H9 (cell line): ENCODE data around the gene C17orf78. TPM values are rescaled to one million over a fixed set of nuclear protein-coding genes. Genes with fewer than 3 reads are reported as not detected.

Source experiments
- DNase-seq: peaks from one replicate; pipeline ENCODE4 v3.0.0-alpha.2; 2017
- H2AFZ ChIP-seq: one replicate; pipeline ENCODE4 v1.6.1; 2013; ENCODE audit warnings: mild to moderate bottlenecking, low read length, control low read depth, moderate library complexity
- H2AK5ac ChIP-seq: 2 replicates; pipeline ENCODE4 v1.6.1; 2013; ENCODE audit warnings: low read length, control low read depth, mixed read lengths; ENCODE audit not compliant: insufficient read length
- H2BK120ac ChIP-seq: one replicate; pipeline ENCODE4 v1.6.1; 2013; ENCODE audit warnings: low read depth, mild to moderate bottlenecking, low read length, control low read depth, inconsistent platforms; ENCODE audit not compliant: poor library complexity, severe bottlenecking
- H2BK12ac ChIP-seq: 2 replicates; pipeline ENCODE4 v1.6.1; 2013; ENCODE audit warnings: low read length, control low read depth, mixed read lengths, low read depth; ENCODE audit not compliant: insufficient read length
- H2BK15ac ChIP-seq: 2 replicates; pipeline ENCODE4 v1.6.1; 2013; ENCODE audit warnings: low read depth, low read length, control low read depth
- H2BK20ac ChIP-seq: one replicate; pipeline ENCODE4 v1.6.1; 2013; ENCODE audit warnings: low read depth, mild to moderate bottlenecking, low read length, control low read depth, inconsistent platforms; ENCODE audit not compliant: poor library complexity, severe bottlenecking
- H2BK5ac ChIP-seq: 2 replicates; pipeline ENCODE4 v1.6.1; 2013; ENCODE audit warnings: low read length, control low read depth, mixed read lengths; ENCODE audit not compliant: insufficient read length
- H3K14ac ChIP-seq: 2 replicates; pipeline ENCODE4 v1.6.1; 2013; ENCODE audit warnings: low read length, control low read depth; ENCODE audit not compliant: insufficient read depth
- H3K18ac ChIP-seq: 2 replicates; pipeline ENCODE4 v1.6.1; 2013; ENCODE audit warnings: low read depth, mild to moderate bottlenecking, mixed read lengths, low read length, control low read depth; ENCODE audit not compliant: insufficient read length
- H3K23ac ChIP-seq: 2 replicates; pipeline ENCODE4 v1.6.1; 2013; ENCODE audit warnings: low read length, control low read depth, mixed read lengths, low read depth; ENCODE audit not compliant: insufficient read length
- H3K23me2 ChIP-seq: 2 replicates; pipeline ENCODE4 v1.6.1; 2013; ENCODE audit warnings: low read depth, mild to moderate bottlenecking, mixed read lengths, low read length, control low read depth; ENCODE audit not compliant: insufficient read length, poor library complexity, severe bottlenecking
- H3K27ac ChIP-seq: 2 replicates; pipeline ENCODE4 v1.5.1; 2013; ENCODE audit warnings: low read length, control low read depth, mixed read lengths, low read depth; ENCODE audit not compliant: insufficient read length
- H3K27me3 ChIP-seq: 2 replicates; pipeline ENCODE4 v1.6.1; 2013; ENCODE audit warnings: low read length, control low read depth, inconsistent platforms; ENCODE audit not compliant: insufficient read depth
- H3K4ac ChIP-seq: 2 replicates; pipeline ENCODE4 v1.6.1; 2013; ENCODE audit warnings: low read depth, mild to moderate bottlenecking, control low read depth, inconsistent platforms, low read length, moderate library complexity
- H3K4me1 ChIP-seq: 2 replicates; pipeline ENCODE4 v1.6.1; 2013; ENCODE audit warnings: low read length, control low read depth, inconsistent platforms; ENCODE audit not compliant: insufficient read depth
- H3K4me2 ChIP-seq: 2 replicates; pipeline ENCODE4 v1.6.1; 2013; ENCODE audit warnings: low read length, control low read depth, mixed read lengths; ENCODE audit not compliant: insufficient read length, insufficient read depth
- H3K56ac ChIP-seq: 2 replicates; pipeline ENCODE4 v1.6.1; 2013; ENCODE audit warnings: low read depth, mild to moderate bottlenecking, mixed read lengths, low read length, control low read depth; ENCODE audit not compliant: insufficient read length
- H3K79me1 ChIP-seq: 2 replicates; pipeline ENCODE4 v1.6.1; 2013; ENCODE audit warnings: low read depth, mild to moderate bottlenecking, moderate library complexity, low read length, control low read depth, inconsistent platforms; ENCODE audit not compliant: insufficient read depth, poor library complexity, severe bottlenecking
- H3K79me2 ChIP-seq: 2 replicates; pipeline ENCODE4 v1.6.1; 2013; ENCODE audit warnings: low read length, control low read depth, inconsistent platforms; ENCODE audit not compliant: insufficient read depth
- H3K9ac ChIP-seq: 2 replicates; pipeline ENCODE4 v1.6.1; 2013; ENCODE audit warnings: low read length, control low read depth, mixed read lengths; ENCODE audit not compliant: insufficient read length; ENCODE audit errors: extremely low read depth
- H3K9me3 ChIP-seq: one replicate; pipeline ENCODE4 v1.6.1; 2013; ENCODE audit warnings: low read depth, low read length, inconsistent platforms; ENCODE audit not compliant: control insufficient read depth
- H3T11ph ChIP-seq: one replicate; pipeline ENCODE4 v1.6.1; 2013; ENCODE audit warnings: mild to moderate bottlenecking, low read length, control low read depth, inconsistent platforms
- H4K20me1 ChIP-seq: one replicate; pipeline ENCODE4 v1.6.1; 2013; ENCODE audit not compliant: control insufficient read depth, insufficient read length, insufficient read depth
- H4K5ac ChIP-seq: 2 replicates; pipeline ENCODE4 v1.6.1; 2013; ENCODE audit warnings: low read depth, mild to moderate bottlenecking, mixed read lengths, low read length, control low read depth; ENCODE audit not compliant: insufficient read length
- H4K8ac ChIP-seq: replicated peaks from 2 replicates; pipeline ENCODE4 v1.6.1; 2013; ENCODE audit warnings: low read length, control low read depth, mixed read lengths, low read depth; ENCODE audit not compliant: insufficient read length
- H4K91ac ChIP-seq: 2 replicates; pipeline ENCODE4 v1.6.1; 2013; ENCODE audit warnings: low read depth, mild to moderate bottlenecking, moderate library complexity, mixed read lengths, low read length, control low read depth; ENCODE audit not compliant: insufficient read length
- H3K27ac Mint-ChIP-seq, 3 experiments: 2 replicates in 2 of 3; 3 replicates in 1 of 3; pipeline ENCODE4 v1.8.0; 2020 to 2021; ENCODE audit warnings: mixed read lengths in 3 of 3, mild to moderate bottlenecking in 1 of 3, moderate library complexity in 1 of 3
- H3K27me3 Mint-ChIP-seq: 2 replicates; pipeline ENCODE4 v1.8.0; 2021; ENCODE audit warnings: low read depth, mild to moderate bottlenecking, moderate library complexity, mixed read lengths
- H3K36me3 Mint-ChIP-seq, 3 experiments: 2 replicates in 2 of 3; 3 replicates in 1 of 3; pipeline ENCODE4 v1.8.0; 2020 to 2021; ENCODE audit warnings: low read depth in 3 of 3, mixed read lengths in 3 of 3; ENCODE audit not compliant: insufficient read depth in 1 of 3
- H3K4me1 Mint-ChIP-seq, 2 experiments: 2 replicates each; pipeline ENCODE4 v1.8.0; 2020; ENCODE audit warnings: mixed read lengths in 2 of 2
- H3K4me3 Mint-ChIP-seq, 2 experiments: 2 replicates in 1 of 2; 3 replicates in 1 of 2; pipeline ENCODE4 v1.8.0; 2020 to 2021; ENCODE audit warnings: mild to moderate bottlenecking in 2 of 2, mixed read lengths in 2 of 2, moderate library complexity in 1 of 2
- H3K9me3 Mint-ChIP-seq, 2 experiments: 2 replicates in 1 of 2; 3 replicates in 1 of 2; pipeline ENCODE4 v1.8.0; 2020; ENCODE audit warnings: mild to moderate bottlenecking in 2 of 2, mixed read lengths in 2 of 2, moderate library complexity in 1 of 2
- WGBS: extraction: QIAGEN DNeasy Blood & Tissue Kit; methylation state at CpG from one replicate; pipeline ENCODE4 v1.1.7; 2013; ENCODE audit warnings: missing lambda C conversion rate, low lambda C conversion rate, mixed read lengths; ENCODE audit not compliant: insufficient read length; ENCODE audit errors: extremely low coverage; 5-methylcytosine and 5-hydroxymethylcytosine counted together
- total RNA-seq: library from RNA; stranded (reverse); gene quantifications from 2 replicates; pipeline ENCODE4 v1.2.1, GENCODE V29; 2021
- TF ChIP-seq, protein P1 (sequence below): fragments of 200-600 bp; sonication (generic); conservative IDR thresholded peaks from 3 replicates; pipeline ENCODE4 v1.8.0; 2021; ENCODE audit warnings: antibody characterized with exemption, mild to moderate bottlenecking

C17orf78 gene
- total RNA-seq, 1 experiment from 2014 or later: not detected

DNA sequence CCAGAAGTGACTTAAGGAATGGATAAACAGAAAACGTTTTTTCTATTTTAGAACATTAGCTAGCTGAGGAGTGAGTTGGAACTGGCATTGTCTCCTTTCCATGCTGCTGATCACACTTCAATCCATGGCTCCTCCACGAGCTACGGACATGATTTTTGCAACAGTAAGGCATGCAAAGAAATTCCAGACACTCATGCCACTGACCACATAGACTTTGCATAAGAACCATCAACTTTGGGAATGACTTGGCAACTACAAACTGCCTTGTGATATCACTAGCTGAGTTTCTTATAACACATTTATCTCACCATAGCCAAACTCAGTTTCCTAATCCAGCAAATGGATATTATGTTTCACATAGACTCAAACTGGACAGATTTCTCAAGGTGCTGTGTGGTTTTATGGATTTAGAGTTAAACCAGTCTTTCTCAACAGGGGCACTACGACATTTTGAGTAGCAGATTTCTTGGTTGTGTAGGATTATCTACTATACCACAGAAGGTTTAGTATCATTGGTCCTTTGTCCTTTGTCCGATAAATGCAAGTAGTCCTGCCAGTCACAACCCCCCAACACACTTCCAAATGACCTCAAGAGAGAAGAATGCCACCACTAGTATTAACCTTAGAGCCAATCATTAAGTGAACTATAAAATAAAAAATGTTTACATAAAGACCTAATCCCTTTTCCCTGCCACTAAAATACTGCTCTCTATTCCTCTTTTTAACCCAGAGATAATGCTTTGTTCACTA lies 48.3 kb upstream of the C17orf78 start:
- Histone ChIP-seq H2BK120ac (no peak overlapping the region), H3K4me2 (no peak overlapping the region)
- WGBS: no CpG with 5 or more reads among the region's 5 CpGs

More for the DNA sequence above, 48.3 kb upstream of the C17orf78 start:
- Mint-ChIP-seq H3K9me3 (no peaks in the 10 kb centered on the region), H3K4me1 (peaks cover 0 to under 1% of the 10 kb centered on the region in 2 experiments; a peak in 2 of 4 replicates), H3K4me3 (no peak overlapping the region), H3K27ac (no peak overlapping the region; a peak in 1 of 7 replicates), H3K27me3 (no peaks in the 10 kb centered on the region), H3K36me3 (peaks cover 31 to 62% (median 49%) of the 10 kb centered on the region in 3 experiments)
- Histone ChIP-seq H2AFZ (no peak overlapping the region), H3K9ac (no peak overlapping the region), H2AK5ac (no peak overlapping the region), H3K79me1 (peaks cover 2% of the 10 kb centered on the region), H2BK5ac (no peak overlapping the region), H3K9me3 (no peaks in the 10 kb centered on the region), H3K18ac (no peak overlapping the region), H3K14ac (no peak overlapping the region), H3K79me2 (peaks cover 3% of the 10 kb centered on the region; the same call in 1 of the 2 replicates), H3T11ph (no peak overlapping the region), H2BK20ac (no peak overlapping the region), H3K4ac (no peak overlapping the region), H2BK12ac (no peak overlapping the region), H4K91ac (no peak overlapping the region), H4K5ac (no peak overlapping the region), H3K27ac (no peak overlapping the region), H3K27me3 (no peaks in the 10 kb centered on the region), H2BK15ac (no peak overlapping the region), H3K56ac (no peak overlapping the region), H3K23ac (no peak overlapping the region), H3K23me2 (no peaks in the 10 kb centered on the region), H4K8ac (no peak overlapping the region), H3K4me1 (no peaks in the 10 kb centered on the region), H4K20me1 (no peaks in the 10 kb centered on the region)
- TF ChIP-seq, protein P1, sequence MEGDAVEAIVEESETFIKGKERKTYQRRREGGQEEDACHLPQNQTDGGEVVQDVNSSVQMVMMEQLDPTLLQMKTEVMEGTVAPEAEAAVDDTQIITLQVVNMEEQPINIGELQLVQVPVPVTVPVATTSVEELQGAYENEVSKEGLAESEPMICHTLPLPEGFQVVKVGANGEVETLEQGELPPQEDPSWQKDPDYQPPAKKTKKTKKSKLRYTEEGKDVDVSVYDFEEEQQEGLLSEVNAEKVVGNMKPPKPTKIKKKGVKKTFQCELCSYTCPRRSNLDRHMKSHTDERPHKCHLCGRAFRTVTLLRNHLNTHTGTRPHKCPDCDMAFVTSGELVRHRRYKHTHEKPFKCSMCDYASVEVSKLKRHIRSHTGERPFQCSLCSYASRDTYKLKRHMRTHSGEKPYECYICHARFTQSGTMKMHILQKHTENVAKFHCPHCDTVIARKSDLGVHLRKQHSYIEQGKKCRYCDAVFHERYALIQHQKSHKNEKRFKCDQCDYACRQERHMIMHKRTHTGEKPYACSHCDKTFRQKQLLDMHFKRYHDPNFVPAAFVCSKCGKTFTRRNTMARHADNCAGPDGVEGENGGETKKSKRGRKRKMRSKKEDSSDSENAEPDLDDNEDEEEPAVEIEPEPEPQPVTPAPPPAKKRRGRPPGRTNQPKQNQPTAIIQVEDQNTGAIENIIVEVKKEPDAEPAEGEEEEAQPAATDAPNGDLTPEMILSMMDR: no peak
- no peak for DNase-seq
